Left ventricle myocardium inferior (tissue), 1 donor: ENCODE measurements around the gene ZNF559. TPM values are rescaled to one million over a fixed set of nuclear protein-coding genes. Genes with fewer than 3 reads are reported as not detected.
A peak's percentile ranks its signal among the peaks of the same experiment; 100 is the strongest.
"Not testable (repeated sequence)": the region's sequence is repeated elsewhere in the genome, so short reads cannot be mapped to it uniquely, and the experiment has no call there.

Experiments used
- DNase-seq: peaks from one replicate; pipeline ENCODE4 v3.0.0-alpha.2; 2020
- H3K27ac ChIP-seq: fragments of 200-600 bp; replicated peaks from 2 replicates; pipeline ENCODE4 v1.8.0; 2021
- H3K27me3 ChIP-seq: fragments of 200-600 bp; 2 replicates; pipeline ENCODE4 v1.8.0; 2021; ENCODE audit warnings: low read depth
- H3K36me3 ChIP-seq: fragments of 200-600 bp; 2 replicates; pipeline ENCODE4 v1.8.0; 2021
- H3K4me1 ChIP-seq: fragments of 200-600 bp; 2 replicates; pipeline ENCODE4 v1.8.0; 2021
- H3K4me3 ChIP-seq: fragments of 200-600 bp; 2 replicates; pipeline ENCODE4 v1.8.0; 2021; ENCODE audit warnings: mild to moderate bottlenecking, moderate library complexity
- H3K9me3 ChIP-seq: fragments of 200-600 bp; replicated peaks from 2 replicates; pipeline ENCODE4 v1.8.0; 2021
- CTCF ChIP-seq: fragments of 200-600 bp; IDR thresholded peaks from 2 replicates; pipeline ENCODE4 v1.8.0; 2021; ENCODE audit warnings: antibody characterized with exemption, mild to moderate bottlenecking, borderline replicate concordance
- intact Hi-C: fragments of 100-400 bp; cut with micrococcal nuclease; formaldehyde crosslinking; loops from one replicate; pipeline ENCODE4 v1.11.0; 2022
- long read RNA-seq: library from polyadenylated mRNA; unstranded; transcript quantifications from one replicate; pipeline ENCODE4 v2.0.0, GENCODE V29; 2021
- total RNA-seq: library from RNA; stranded (reverse); fragmentation: NEBNext Ultra II Directional; extraction: Animal tissue kit (Norgen Biotek cat#: 25700); gene quantifications from one replicate; pipeline ENCODE4 v1.2.1, GENCODE V29; 2021
- donor health status: DM: no; HTN: yes; CAD: no; lungs with severe emphysema.

ZNF559 gene
- 19.1 TPM for total RNA-seq
- long read RNA-seq, partial matches to known transcripts = 1 of 22 reads
- long read RNA-seq, other reads (novel, unspliced or antisense) = 15 of 22 reads

GRCh38 chr19:9323919-9324583 lies at the start of gene ZNF559:
TSS of gene ZNF559 (plus strand) at chr19:9324179. CDS start at chr19:9338550, 14,371 bp downstream.
- peak; percentile 93 for DNase-seq
- intact Hi-C loops = no loop called here
- peak; percentile 43 for TF ChIP-seq CTCF
- Histone ChIP-seq H3K27me3 (no peaks in the 10 kb centered on the region), H3K9me3 (peaks cover 44% of the 10 kb centered on the region), H3K4me3 (peak within 1 kb of the TSS; percentile 77), H3K4me1 (peaks cover 24% of the 10 kb centered on the region), H3K36me3 (peaks cover 39% of the 10 kb centered on the region), H3K27ac (peak within 1 kb of the TSS; percentile 94)

- intact Hi-C loops, H3K27ac ChIP-seq, H3K4me1 ChIP-seq, H3K36me3 ChIP-seq, DNase-seq: not testable (repeated sequence)
- H3K27me3 ChIP-seq = peaks cover 27% of the 10 kb centered on the region
- peaks cover 43% of the 10 kb centered on the region for H3K9me3 ChIP-seq
- H3K4me3 ChIP-seq = peak overlapping the region; percentile 57
Observed at GRCh38 chr19:9283485-9283884, 40.5 kb upstream of the ZNF559 start.

- H3K9me3 ChIP-seq = peaks cover 92% of the 10 kb centered on the region
- no peaks in the 10 kb centered on the region for H3K4me1 ChIP-seq
- H3K27me3 ChIP-seq = peaks cover 1% of the 10 kb centered on the region
- H3K36me3 ChIP-seq = peaks cover 67% of the 10 kb centered on the region
- DNase-seq = no peak
- no peak overlapping the region for H3K4me3 ChIP-seq
- no peak for TF ChIP-seq CTCF
- intact Hi-C loops = no loop called here
- no peak overlapping the region for H3K27ac ChIP-seq
Observed at GRCh38 chr19:9289231-9289884, 34.6 kb upstream of the ZNF559 start.

- no peak for DNase-seq
- peaks cover 99% of the 10 kb centered on the region for H3K36me3 ChIP-seq
- TF ChIP-seq CTCF = no peak
- no peak overlapping the region for H3K4me3 ChIP-seq
- peaks cover 100% of the 10 kb centered on the region for H3K9me3 ChIP-seq
- intact Hi-C loops = loop anchor here (5.0 kb wide), 1 partner anchor 42 kb away; no protein-coding TSS in a partner anchor
- H3K27me3 ChIP-seq = no peaks in the 10 kb centered on the region
- H3K27ac ChIP-seq = no peak overlapping the region
- no peaks in the 10 kb centered on the region for H3K4me1 ChIP-seq
Observed at GRCh38 chr19:9295411-9295849, 28.5 kb upstream of the ZNF559 start.

GRCh38 chr19:9296336-9296735 lies 27.6 kb upstream of the ZNF559 start:
- DNase-seq = no peak

More at GRCh38 chr19:9296336-9296735, 27.6 kb upstream of the ZNF559 start:
- no peak for TF ChIP-seq CTCF
- Histone ChIP-seq H3K4me3 (no peak overlapping the region), H3K36me3 (peaks cover 100% of the 10 kb centered on the region), H3K27me3 (no peaks in the 10 kb centered on the region), H3K4me1 (no peaks in the 10 kb centered on the region), H3K9me3 (peaks cover 100% of the 10 kb centered on the region), H3K27ac (no peak overlapping the region)
- intact Hi-C loops = loop anchor here (5.0 kb wide), 1 partner anchor 41 kb away; no protein-coding TSS in a partner anchor
